ENCODE results near the gene DRC1. TPM values are rescaled to one million over a fixed set of nuclear protein-coding genes. Genes with fewer than 3 reads are reported as not detected.
"Not testable (repeated sequence)": the region's sequence is repeated elsewhere in the genome, so short reads cannot be mapped to it uniquely, and the experiment has no call there.

Gene DRC1
- total RNA-seq (2014; rRNA removed; shearing (Covaris generic)), result not detected in 2 replicates
- polyA plus RNA-seq (2015; cell fraction: cytosol; rRNA removed), result not detected in 2 replicates
- polyA plus RNA-seq (2015; cell fraction: nucleus; rRNA removed), result not detected in 2 replicates

DNA sequence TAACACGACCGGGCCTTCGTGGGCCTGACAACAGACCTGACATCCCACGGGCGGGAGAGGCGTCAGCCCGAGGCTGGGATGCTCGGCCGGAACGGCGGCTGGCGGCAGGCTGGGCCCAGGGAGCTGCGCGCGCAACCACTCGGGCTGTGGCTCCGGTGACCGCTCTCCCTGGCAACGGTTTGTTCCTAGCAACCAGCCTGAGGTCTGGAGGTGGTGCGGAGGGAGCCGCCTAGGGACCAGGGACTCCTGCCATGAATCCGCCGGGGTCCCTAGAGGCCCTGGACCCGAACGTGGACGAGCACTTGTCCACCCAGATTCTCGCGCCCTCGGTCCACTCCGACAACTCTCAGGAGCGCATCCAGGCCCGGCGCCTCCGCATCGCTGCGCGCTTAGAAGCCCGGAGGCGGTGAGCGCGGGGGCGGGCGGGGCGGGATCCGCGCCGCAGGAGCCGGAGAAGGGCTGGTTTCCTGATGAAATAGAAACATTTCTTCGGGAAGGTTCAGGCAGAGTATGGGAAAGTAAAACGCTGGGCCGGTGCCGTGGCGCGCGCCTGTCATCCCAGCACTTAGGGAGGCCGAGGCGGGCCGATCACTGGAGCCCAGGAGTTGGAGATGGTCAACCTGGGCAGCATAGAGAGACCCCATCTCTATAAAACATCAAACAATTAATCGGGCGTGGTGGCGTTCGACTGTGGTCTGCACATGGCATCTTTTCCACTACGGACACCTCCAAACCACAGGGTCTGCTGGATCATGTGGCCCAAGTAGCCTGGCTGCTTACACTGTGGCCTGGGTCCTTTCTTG lies at the start of gene DRC1:
TSS of gene DRC1 (plus strand) at position 182 of the 803 bp plus-strand sequence. CDS start at position 252, 70 bp downstream.
- no peak for DNase-seq (ENCODE audit: low read depth)

DNA sequence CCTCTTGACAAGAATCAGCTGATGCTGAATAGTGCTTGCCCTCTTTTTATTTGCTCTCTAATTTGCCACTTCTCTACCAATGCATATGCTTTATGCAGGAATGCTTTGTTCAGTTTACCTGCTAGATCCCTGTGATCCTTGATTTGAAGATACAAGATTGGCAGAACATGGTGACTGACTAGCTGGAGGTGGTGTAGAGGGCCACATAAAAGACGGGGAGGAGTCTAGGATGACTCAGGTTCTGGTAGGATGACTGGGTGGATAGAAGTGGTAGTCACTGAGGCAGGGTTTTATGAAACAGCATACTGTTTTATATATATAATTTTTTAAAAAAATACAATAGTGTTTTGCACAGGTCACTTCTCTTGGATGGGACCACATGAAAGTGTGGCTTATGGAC lies 48.8 kb upstream of the DRC1 start:
- peak; percentile 70 for DNase-seq (ENCODE audit: low read depth)

DNA sequence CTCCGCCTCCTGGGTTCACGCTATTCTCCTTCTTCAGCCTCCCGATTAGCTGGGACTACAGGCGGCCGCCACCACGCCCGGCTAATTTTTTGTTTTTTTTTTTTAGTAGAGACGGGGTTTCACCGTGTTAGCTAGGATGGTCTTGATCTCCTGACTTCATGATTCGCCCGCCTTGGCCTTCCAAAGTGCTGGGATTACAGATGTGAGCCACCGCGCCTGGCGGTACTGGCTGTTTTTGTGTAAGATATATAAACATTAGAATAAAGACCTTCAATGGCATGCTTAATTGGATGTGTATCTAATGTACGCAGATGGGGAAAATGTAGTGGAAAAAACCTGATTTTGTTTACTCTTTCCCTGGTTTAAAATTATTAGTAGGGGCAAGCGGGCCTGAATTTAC lies 47.3 kb upstream of the DRC1 start:
- DNase-seq (ENCODE audit: low read depth), result not testable (repeated sequence)

DNA sequence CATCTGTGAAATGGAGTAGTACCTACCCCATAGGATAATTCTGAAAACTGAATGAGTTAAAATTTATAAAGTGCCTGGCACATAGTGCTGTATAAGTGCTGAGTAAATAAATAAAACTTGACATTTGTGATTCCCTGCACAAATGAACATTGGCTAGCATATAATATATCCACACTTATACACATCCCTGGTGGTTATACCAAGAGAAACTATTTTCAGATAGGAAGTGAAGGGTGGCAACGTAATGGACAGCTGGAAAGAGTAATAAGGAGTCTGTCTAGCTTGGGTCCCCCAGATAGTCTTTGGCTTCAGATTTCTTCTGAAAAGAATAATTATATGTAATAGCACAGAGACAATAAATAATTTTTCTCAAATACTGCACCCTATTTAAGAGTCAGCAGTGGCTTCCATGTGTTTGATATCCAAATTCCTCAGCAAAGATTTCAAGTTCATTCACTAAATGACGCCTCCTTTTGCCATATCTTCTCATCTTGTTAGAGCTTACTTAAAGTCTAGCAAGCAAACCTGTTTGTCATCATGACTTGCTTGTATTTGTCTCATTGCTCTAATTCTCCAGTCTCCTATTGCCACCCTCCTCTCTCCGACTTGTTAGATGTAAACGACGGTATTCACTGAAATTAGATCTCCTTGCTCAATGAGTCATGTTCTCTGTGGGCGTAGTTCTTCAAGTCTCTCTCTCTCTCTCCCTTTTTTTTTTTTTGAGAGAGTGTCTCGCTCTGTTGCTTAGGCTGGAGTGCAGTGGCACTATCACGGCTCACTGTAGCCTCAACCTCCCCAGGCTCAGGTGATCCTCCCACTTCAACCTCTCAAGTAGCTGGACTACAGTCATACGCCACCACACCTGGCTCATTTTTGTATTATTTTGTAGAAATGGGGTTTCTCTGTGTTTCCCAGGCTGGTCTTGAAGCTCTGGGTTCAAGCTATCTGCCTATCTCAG lies 46.4 kb upstream of the DRC1 start:
- peak; percentile 92 for DNase-seq (ENCODE audit: low read depth)

DNA sequence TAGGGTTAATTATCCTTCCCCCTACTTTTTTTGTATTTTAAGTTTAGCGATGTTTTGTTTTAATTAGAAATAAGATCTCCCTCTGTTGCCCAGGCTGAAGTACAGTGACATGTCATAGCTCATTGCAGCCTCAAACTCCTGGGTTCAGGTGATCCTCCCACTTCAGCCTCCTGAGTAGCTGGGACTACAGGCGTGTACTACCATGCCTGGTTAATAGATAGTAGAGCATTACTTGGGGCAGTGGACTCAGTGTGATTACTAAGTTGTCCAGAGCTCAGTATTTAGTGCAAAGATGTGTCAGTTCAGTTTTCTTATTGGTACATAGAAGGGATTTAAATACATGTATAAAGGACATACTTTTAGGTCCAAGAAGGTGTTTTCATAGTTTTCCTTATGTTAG lies 45.6 kb upstream of the DRC1 start:
- DNase-seq (ENCODE audit: low read depth), result no peak

DNA sequence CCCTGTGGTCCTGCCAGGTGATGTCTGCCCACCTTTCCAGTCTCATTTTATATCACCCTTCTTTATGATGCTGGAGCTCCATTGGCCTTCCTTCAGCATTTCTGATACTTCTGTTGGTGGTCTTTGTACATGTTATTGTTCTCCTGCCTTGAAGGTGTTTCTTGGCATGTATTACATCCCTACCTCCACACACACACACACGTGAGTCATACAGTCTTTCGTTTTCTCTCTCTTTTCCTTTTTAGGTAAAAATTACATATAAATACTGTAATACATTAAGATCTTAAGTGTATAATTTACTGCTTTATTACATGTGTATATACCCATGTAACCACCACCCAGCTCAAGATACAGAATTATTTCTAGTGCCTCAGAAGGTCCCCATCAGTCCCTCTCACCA lies 44.9 kb upstream of the DRC1 start:
- no peak for DNase-seq (ENCODE audit: low read depth)

DNA sequence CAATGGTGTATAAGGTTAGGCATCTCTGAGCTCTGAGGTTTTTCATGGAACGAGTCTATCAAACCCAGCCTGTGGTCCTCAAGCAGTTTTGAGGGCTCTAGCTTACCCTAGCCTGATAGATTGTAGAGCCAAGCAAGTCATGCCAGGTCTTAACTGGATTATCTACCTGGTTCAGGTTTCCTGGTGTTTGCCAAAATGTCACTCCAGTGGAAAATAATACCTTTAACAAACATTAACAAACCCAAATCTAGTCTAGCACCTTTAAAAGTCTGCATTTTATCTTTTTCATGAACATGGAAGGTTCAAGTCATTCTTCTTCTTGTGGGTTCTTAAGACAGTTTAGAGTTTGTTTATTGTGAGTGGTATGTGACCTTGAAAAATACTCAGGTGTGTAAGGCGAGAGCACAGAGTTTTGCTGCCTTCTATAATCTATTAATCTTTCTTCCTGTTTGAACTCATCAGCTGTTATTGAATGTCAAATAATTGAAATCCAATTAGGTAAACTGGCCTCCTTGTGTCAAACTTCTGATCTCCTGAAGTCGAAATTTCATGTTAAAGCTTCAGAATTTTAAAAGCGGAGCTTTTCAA lies 41.7 kb upstream of the DRC1 start:
- no peak for DNase-seq (ENCODE audit: low read depth)

DNA sequence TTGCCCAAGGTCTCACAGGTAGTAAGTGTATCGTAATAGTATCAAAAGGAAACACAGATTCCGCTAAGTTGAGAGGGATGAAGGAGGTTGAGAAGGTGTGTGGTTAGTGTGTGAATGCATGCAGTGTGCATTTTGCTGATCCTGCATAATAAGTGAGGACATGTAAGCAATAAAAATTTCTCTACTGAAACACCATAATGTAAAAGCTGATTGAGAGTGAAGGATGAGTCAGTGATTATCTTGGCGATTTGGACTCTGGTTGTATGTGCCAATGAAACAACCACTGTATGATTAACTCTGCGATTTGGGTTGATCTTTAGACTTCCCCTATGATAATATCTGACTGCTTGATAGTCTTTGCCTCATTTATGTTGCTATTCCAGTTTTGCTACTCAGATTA lies 38.4 kb upstream of the DRC1 start:
- DNase-seq (ENCODE audit: low read depth), result no peak

DNA sequence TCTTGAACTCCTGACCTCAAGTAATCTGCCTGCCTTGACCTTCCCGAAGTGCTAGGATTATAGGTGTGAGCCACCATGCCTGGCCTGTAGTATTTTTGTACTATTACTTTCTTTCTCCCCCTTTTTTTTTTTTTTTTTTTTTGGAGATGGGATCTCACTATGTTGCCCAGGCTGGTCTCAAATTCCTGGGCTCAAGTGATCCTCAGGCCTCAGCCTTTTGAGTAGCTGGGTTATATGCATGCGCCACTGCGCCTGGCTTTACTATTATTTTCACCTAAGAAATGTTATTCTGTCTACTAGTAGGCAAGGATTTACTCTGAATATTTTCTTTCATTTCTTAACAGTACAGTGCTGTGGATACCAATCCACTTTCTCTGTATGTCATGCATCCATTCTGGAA lies 37.8 kb upstream of the DRC1 start:
- no peak for DNase-seq (ENCODE audit: low read depth)

DNA sequence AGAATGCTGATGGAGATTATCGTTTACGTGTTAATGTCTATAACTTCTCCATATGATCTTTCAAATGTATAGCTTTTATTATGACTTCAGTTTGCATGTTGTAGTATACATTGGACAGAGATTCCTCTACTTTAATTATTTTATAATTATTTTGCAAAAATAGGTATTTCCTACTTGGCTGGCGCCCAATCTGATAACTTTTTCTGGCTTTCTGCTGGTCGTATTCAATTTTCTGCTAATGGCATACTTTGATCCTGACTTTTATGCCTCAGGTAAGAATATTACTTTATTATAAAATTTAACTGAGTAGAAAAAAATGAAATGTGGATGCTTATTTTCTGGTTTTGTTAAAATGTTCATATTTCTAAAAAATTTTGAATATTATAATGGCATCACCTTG lies 37.1 kb upstream of the DRC1 start:
- DNase-seq (ENCODE audit: low read depth), result no peak

DNA sequence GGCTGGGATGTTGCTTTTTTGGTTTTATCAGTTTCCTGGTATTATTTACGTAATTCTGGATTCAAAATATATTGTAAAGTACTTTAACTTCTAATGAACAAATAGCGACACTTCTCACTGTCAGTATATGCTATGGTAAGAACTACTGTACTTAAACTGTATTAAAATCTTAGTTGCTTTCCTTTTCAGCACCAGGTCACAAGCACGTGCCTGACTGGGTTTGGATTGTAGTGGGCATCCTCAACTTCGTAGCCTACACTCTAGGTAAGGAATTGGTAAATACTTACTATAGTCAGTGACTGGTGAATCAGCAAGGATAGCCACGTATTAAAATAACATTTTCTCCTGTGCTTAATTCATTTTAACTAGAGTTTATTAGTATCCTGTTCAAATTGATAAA lies 34.8 kb upstream of the DRC1 start:
- no peak for DNase-seq (ENCODE audit: low read depth)

DNA sequence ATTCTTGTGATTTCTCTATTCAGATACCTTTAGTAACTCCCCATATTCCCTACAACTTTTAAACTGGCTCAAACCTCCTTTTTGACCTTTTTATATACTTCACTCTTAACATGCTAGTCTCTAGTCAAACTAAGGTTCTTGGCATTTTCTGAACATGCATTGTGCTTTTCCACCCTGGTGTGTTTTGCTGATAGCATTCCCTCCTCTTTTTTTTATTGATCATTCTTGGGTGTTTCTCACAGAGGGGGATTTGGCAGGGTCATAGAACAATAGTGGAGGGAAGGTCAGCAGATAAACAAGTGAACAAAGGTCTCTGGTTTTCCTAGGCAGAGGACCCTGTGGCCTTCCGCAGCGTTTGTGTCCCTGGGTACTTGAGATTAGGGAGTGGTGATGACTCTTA lies 32.1 kb upstream of the DRC1 start:
- DNase-seq (ENCODE audit: low read depth), result not testable (repeated sequence)

DNA sequence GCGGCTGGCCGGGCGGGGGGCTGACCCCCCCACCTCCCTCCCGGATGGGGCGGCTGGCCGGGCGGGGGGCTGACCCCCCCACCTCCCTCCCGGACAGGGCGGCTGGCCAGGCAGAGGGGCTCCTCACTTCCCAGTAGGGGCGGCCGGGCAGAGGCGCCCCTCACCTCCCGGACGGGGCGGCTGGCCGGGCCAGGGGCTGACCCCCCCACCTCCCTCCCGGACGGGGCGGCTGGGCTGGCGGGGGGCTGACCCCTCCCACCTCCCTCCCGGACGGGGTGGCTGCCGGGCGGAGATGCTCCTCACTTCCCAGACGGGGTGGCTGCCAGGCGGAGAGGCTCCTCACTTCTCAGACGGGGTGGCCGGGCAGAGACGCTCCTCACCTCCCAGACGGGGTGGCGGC lies 30.8 kb upstream of the DRC1 start:
- not testable (repeated sequence) for DNase-seq (ENCODE audit: low read depth)

DNA sequence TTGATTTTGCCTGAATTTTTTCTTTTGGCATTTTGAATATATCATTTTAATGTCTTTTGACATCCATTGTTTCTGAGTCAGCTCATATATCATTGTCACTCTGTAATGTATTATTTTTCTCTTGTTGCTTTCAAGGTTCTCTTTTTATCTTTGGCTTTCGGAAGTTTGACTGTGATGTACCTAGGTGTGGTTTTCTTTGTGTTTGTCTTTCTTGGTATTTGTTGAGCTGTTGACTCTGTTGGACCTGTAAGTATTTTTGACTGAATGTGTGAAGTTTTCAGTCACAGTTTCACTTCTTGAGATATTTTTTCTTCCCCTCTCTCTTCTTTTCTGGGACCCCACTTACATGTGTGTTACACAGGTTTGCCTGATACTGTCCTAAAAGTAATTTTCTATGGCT lies 24.9 kb upstream of the DRC1 start:
- DNase-seq (ENCODE audit: low read depth), result no peak

DNA sequence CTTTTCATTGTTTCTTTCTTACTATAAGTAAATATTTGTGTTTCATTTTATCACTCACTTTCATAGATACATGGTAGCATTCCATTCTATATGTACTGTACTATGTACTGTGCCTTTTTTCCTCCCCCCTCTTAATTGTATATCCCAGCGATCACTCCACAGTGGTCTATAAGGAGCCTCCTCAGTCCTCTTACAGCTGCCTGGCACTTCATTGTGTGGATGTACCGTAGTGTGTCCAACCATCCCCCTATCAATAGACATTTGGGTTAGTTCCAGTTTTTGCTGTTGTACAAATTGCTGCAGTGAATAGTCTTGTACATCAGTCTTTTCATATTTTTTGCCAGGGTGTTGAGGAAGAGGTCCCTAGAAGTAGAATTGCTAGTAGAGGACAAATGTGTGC lies 21.4 kb upstream of the DRC1 start:
- DNase-seq (ENCODE audit: low read depth), result no peak

DNA sequence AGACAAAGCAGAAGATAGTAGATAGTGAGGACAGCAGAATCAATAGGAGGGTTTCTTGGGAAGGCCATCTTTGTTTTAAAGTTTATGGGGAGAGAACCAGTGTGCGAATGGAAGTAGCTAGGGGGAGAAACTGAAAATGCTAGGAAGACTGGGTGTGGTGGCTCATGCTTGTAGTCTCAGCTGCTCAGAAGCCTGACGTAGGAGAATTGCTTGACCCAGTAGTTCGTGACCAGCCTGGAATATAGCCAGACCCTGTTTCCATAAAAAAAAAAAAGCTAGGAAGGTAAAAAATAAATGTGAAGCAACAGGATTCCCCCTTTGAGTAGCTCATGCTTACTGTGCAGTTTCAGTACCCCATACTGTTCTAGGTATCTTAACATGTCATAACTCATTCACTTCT lies 19.2 kb upstream of the DRC1 start:
- no peak for DNase-seq (ENCODE audit: low read depth)

DNA sequence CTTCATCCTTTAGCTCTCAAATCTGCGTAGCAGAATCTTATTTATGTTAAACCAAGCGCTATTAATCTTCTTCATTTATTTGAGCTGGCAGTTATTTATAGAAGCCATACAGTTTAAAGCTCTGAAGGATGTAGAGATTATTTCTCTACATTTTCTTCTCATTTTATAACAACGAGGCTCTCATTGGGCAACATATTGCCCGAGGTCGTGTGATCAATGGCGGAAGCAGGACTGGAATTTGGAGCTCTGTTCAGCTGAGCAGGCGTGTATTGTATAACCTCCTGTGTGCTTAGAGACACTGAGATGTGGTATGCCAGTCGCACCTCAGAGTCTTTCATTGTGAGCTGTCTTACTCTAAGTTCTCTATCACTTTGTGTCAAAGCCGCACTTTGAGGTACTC lies 17.5 kb upstream of the DRC1 start:
- no peak for DNase-seq (ENCODE audit: low read depth)

DNA sequence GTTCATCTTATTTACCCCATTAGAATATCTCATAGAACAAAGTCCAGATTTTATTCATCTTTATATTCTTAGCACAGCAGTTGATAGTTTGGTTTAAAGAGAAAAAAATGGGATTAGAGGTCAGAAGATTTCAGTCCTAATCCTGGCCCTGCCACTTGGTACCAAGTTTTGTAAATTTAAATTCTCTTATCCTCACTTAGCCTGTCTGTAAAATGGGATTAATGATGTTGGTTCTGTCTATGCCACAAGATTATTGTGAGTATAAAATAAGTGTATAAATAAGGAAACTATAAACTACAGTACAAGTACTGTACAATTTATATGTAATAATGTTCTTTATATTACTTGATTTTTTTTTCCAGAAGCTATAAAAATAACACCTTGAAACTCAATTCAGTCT lies 17.1 kb upstream of the DRC1 start:
- no peak for DNase-seq (ENCODE audit: low read depth)

DNA sequence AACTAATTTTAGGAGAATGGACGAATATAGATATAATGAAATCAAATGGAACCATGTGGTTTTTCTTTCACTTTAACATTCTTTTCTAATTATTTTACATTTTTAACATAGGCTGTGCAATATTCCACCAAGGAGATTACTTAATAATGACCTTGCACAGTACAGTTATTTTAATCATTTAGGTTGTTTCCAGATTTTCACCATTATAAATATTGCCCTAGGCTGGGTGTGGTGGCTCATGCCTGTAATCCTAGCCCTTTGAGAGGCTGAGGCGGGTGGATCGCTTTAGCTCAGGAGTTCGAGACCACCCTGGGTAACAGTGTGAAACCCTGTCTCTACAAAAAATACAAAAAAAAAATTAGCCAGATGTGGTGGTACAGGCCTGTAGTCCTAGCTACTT lies 14.5 kb upstream of the DRC1 start:
- DNase-seq (ENCODE audit: low read depth), result no peak

DNA sequence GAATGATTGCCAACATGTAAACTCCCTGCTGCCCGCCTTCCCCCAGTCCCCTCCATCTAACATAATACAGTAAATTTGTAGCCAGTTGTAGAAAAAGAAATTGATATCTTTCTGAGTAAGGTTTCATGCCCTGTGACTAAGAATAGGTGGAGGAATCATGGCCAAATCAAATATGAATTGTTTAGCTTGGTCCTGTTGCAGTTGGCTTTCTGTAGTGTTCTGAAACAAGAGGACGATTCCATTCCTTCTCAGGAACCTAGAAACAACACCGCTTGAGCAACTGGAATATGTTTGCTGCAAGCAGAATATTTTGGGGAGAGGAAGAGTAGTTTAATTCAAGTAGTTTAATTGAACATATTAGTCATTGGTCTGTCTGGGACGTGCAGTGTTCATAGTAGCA lies 7.0 kb upstream of the DRC1 start:
- DNase-seq (ENCODE audit: low read depth), result no peak

DNA sequence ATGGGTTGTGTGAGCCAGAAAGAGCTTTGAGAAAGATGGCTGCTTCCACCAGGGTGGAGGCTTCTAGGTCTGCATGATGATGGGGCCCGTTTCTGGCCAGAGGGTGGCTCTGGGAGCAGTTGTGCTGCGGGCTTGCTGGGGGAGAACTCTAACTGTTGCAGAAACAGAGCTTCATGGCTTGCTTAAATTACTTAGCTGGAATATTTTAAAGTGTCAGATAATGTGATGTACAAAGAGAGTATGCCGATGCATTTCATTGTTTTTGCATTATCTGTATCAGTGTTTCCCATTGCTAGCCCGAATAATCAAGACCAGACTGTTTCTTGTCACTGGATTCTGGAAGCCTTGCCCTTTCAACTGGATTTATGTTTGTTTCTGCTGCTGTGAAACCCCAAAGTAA lies 6.3 kb upstream of the DRC1 start:
- no peak for DNase-seq (ENCODE audit: low read depth)

DNA sequence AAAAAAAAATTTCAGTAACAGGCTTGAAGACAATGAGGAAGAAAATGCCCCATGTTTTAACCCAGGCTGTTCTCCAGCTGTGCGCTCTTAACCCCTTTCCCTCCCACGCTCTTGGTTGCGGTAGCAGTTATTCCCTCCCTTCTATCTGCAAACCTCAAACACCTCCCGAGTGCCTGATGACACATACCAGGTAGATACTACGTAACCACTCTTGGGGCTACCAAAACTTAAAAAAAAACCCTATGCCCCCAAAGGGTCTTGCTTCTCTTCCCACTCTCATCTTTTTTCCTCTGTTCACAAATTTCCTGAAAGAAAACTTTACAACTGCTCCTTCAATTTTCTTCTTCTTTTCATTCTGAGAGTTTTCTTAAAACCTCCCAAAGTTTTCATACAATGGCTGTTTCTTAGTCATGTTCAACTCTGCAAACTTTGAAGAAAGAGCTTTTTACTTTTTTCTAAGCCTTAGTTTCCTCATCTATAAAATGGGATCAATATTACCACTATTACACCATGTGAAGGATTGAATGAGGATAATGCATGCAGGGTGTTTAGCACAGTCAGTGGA lies 4.9 kb upstream of the DRC1 start:
- no peak for DNase-seq (ENCODE audit: low read depth)
